Right renal cortex interstitium (tissue), 3 donors: ENCODE measurements around the gene TMEM116. TPM values are rescaled to one million over a fixed set of nuclear protein-coding genes. Genes with fewer than 3 reads are reported as not detected.

ENCODE experiments used
- DNase-seq, 3 donors: peaks; one replicate each; pipeline ENCODE4 v3.0.0-alpha.2; 2013; ENCODE audit warnings: low read depth in 3 of 3, low spot score in 2 of 3
- polyA plus RNA-seq, 3 donors: library from polyadenylated mRNA; unstranded; fragments of 120-200 nt; gene quantifications; one replicate each; pipeline ENCODE4 v1.2.1, GENCODE V29; 2013; ENCODE audit not compliant: insufficient read length in 3 of 3

Gene TMEM116
- polyA plus RNA-seq, 3 donors = 31.2 to 38.2 (median 37.1) TPM

GRCh38 chr12:111907740-111908139, 105.2 kb downstream of the TMEM116 start:
- no peak for DNase-seq

- no peak for DNase-seq
Measured at GRCh38 chr12:111905502-111905901, 107.5 kb downstream of the TMEM116 start.

GRCh38 chr12:111904446-111904975, 108.5 kb downstream of the TMEM116 start:
- DNase-seq = no peak

GRCh38 chr12:111901182-111901581, 111.8 kb downstream of the TMEM116 start:
- no peak for DNase-seq

GRCh38 chr12:111894556-111894955, 118.4 kb downstream of the TMEM116 start:
- no peak for DNase-seq

GRCh38 chr12:111893287-111893686, 119.7 kb downstream of the TMEM116 start:
- DNase-seq = no peak

- no peak for DNase-seq
Measured at GRCh38 chr12:111887926-111888745, 124.8 kb downstream of the TMEM116 start.

GRCh38 chr12:111886662-111887545, 126.1 kb downstream of the TMEM116 start:
- no peak for DNase-seq

GRCh38 chr12:111881716-111882115, 131.2 kb downstream of the TMEM116 start:
- DNase-seq = no peak

Other genes with a start within 250 kb of the TMEM116 start
- gene ALDH2, start 246.2 kb downstream of the TMEM116 start, polyA plus RNA-seq = 100 to 1,000 TPM in 1 of 3 donors, 10 to 100 TPM in 2; 92.6 to 118 (median 97.9) TPM
- gene MAPKAPK5, start 170.9 kb downstream of the TMEM116 start, polyA plus RNA-seq = 10 to 100 TPM; 54.0 to 55.7 (median 55.6) TPM
- 100 to 1,000 TPM; 172 to 180 (median 175) TPM for gene ERP29, start 261 bp upstream of the TMEM116 start, polyA plus RNA-seq
- gene NAA25, start 95.6 kb upstream of the TMEM116 start, polyA plus RNA-seq = 10 to 100 TPM; 18.7 to 20.6 (median 20.2) TPM
- 10 to 100 TPM; 44.3 to 47.4 (median 45.1) TPM for gene TRAFD1, start 112.4 kb upstream of the TMEM116 start, polyA plus RNA-seq